ENCODE results near the gene ELOA.

GRCh38 chr1:23797478-23798448, 54.5 kb downstream of the ELOA start:
- no peak for TF ChIP-seq CREB1 (CRISPR knock-in tag; IDR thresholded peaks at IDR 0.05; ENCODE audit: low read depth)
- TF ChIP-seq CTCF (conservative IDR thresholded peaks at IDR 0.05; ENCODE audit: low read depth in 2 of 2), result no peak
- TF ChIP-seq JUNB (IDR thresholded peaks at IDR 0.05; ENCODE audit: unreplicated experiment), result no peak
- no peak for TF ChIP-seq POLR2AphosphoS5 (IDR thresholded peaks at IDR 0.05; ENCODE audit: low read depth)
- TF ChIP-seq ZNF331 (CRISPR knock-in tag; IDR thresholded peaks at IDR 0.05; ENCODE audit: low read depth), result no peak
- no peak for TF ChIP-seq EZH2 (IDR thresholded peaks at IDR 0.05; ENCODE audit: low read depth, unreplicated experiment)
- no peak for TF ChIP-seq REST (IDR thresholded peaks at IDR 0.05; ENCODE audit: unreplicated experiment)
- no peak for TF ChIP-seq EZH2phosphoT487 (IDR thresholded peaks at IDR 0.05; ENCODE audit: unreplicated experiment)
- no peak for TF ChIP-seq NANOG (IDR thresholded peaks at IDR 0.05; ENCODE audit: borderline replicate concordance)
- TF ChIP-seq ZNF114 (CRISPR knock-in tag; IDR thresholded peaks at IDR 0.05), result no peak
- TF ChIP-seq STAT1 (IDR thresholded peaks at IDR 0.05; ENCODE audit: unreplicated experiment), result no peak
- no peak for TF ChIP-seq ZNF462 (CRISPR knock-in tag; IDR thresholded peaks at IDR 0.05)
